K562 (cell line): ENCODE data around the gene TBC1D2B. TPM values are rescaled to one million over a fixed set of nuclear protein-coding genes. Genes with fewer than 3 reads are reported as not detected.

Source experiments
- ATAC-seq: fragments of 200-7000 bp; cut with Tn5 transposase; 3 replicates; pipeline ENCODE4 v1.9.1; 2020; ENCODE audit warnings: moderate library complexity
- BruUV-seq: library from RNA; stranded (reverse); fragments of 400-500 nt; replicated peaks from 2 replicates; lab custom pipeline; 2021; lab: Mats Ljungman, UMichigan
- CTCF ChIA-PET: fragments of 300-600 bp; formaldehyde crosslinking; extraction: SDS; loops from one replicate; lab custom pipeline; 2021; ENCODE audit warnings: low intra/inter-chr PET ratio; lab: Yijun Ruan, JAX
- POLR2A ChIA-PET: fragments of 300-600, 350-650 bp; sonication (Branson Sonifier 250); formaldehyde crosslinking; extraction: SDS; loops from one replicate; lab custom pipeline; 2021; ENCODE audit warnings: antibody characterized with exemption, inconsistent platforms; lab: Yijun Ruan, JAX
- DNase-seq, 4 experiments: peaks; one replicate each; pipeline versions ENCODE4 v3.0.0 to v3.0.0-alpha.2; 2011 to 2018; ENCODE audit warnings: low spot score in 3 of 4, mixed read lengths in 3 of 4; ENCODE audit errors: extremely low read depth in 1 of 4
- FAIRE-seq: peaks from 2 replicates; lab custom pipeline; 2011; peaks lifted over from hg19 to GRCh38; lab: Jason Lieb, UNC
- H2AFZ ChIP-seq: 2 replicates; pipeline ENCODE4 v1.6.0; 2011; ENCODE audit warnings: low read depth, low read length, control low read depth, inconsistent platforms
- H3K27ac ChIP-seq: fragments of 200-600 bp; 3 replicates; pipeline ENCODE4 v1.8.0; 2011; ENCODE audit warnings: low read depth, mild to moderate bottlenecking, control low read depth, inconsistent platforms, low read length, moderate library complexity, mixed read lengths; ENCODE audit errors: extremely low read depth
- H3K27me3 ChIP-seq, 2 experiments: fragments of 300-600 bp in 1 of 2; 2 replicates in 1 of 2; 3 replicates in 1 of 2; pipeline versions ENCODE4 v1.6.0 to v1.8.0; 2011; ENCODE audit warnings: inconsistent platforms in 2 of 2, low read length in 2 of 2, mild to moderate bottlenecking in 1 of 2, mixed read lengths in 1 of 2, moderate library complexity in 1 of 2; ENCODE audit not compliant: control insufficient read depth in 2 of 2, insufficient read depth in 2 of 2
- H3K36me3 ChIP-seq: fragments of 300-600 bp; 3 replicates; pipeline ENCODE4 v1.8.0; 2011; ENCODE audit warnings: mild to moderate bottlenecking, low read length, inconsistent platforms; ENCODE audit not compliant: control insufficient read depth, insufficient read depth
- H3K4me1 ChIP-seq, 2 experiments: fragments of 200-600 bp in 1 of 2; replicated peaks in 1 of 2; 2 replicates in 1 of 2; 3 replicates in 1 of 2; pipeline versions ENCODE4 v1.5.1 to v1.8.0; 2011; ENCODE audit warnings: inconsistent platforms in 2 of 2, low read length in 2 of 2, mild to moderate bottlenecking in 1 of 2, mixed read lengths in 1 of 2, moderate library complexity in 1 of 2; ENCODE audit not compliant: control insufficient read depth in 2 of 2, insufficient read depth in 2 of 2
- H3K4me2 ChIP-seq: 2 replicates; pipeline ENCODE4 v1.6.1; 2011; ENCODE audit warnings: low read length, control low read depth, inconsistent platforms, mixed read lengths; ENCODE audit not compliant: insufficient read depth
- H3K4me3 ChIP-seq: fragments of 200-600 bp; sonication (generic), shearing (Covaris generic); 2 replicates; pipeline ENCODE4 v1.5.1; 2016; ENCODE audit warnings: control low read depth, inconsistent platforms
- H3K79me2 ChIP-seq: fragments of 200-600 bp; 3 replicates; pipeline ENCODE4 v1.8.0; 2011; ENCODE audit warnings: low read length, inconsistent platforms; ENCODE audit not compliant: control insufficient read depth, insufficient read depth
- H3K9ac ChIP-seq, 2 experiments: 2 replicates each; pipeline versions ENCODE4 v1.6.0 to v1.6.1; 2011; ENCODE audit warnings: low read depth in 2 of 2, low read length in 2 of 2, control low read depth in 1 of 2, inconsistent platforms in 1 of 2, mild to moderate bottlenecking in 1 of 2, mixed read lengths in 1 of 2; ENCODE audit not compliant: insufficient read depth in 1 of 2
- H3K9me1 ChIP-seq: one replicate; pipeline ENCODE4 v1.6.0; 2011; ENCODE audit warnings: inconsistent platforms, mild to moderate bottlenecking, low read length, moderate library complexity; ENCODE audit not compliant: control insufficient read depth, insufficient read depth
- H3K9me3 ChIP-seq: replicated peaks from 2 replicates; pipeline ENCODE4 v1.5.1; 2011; ENCODE audit warnings: low read depth, low read length, inconsistent platforms; ENCODE audit not compliant: control insufficient read depth, insufficient read depth
- H4K20me1 ChIP-seq: replicated peaks from 2 replicates; pipeline ENCODE4 v1.6.1; 2011; ENCODE audit warnings: low read length, inconsistent platforms, mixed read lengths; ENCODE audit not compliant: control insufficient read depth, insufficient read depth
- CTBP1 ChIP-seq: fragments of 450-650 bp; IDR thresholded peaks from 2 replicates; pipeline ENCODE4 v1.6.1; 2016; ENCODE audit warnings: borderline replicate concordance
- ELK3 ChIP-seq: fragments of 450-650 bp; formaldehyde crosslinking; IDR thresholded peaks from 2 replicates; pipeline ENCODE4 v1.4.0; 2020; ENCODE audit warnings: mild to moderate bottlenecking
- GABPA ChIP-seq: fragments of 200-800 bp; sonication (Bioruptor generic); conservative IDR thresholded peaks from 2 replicates; pipeline ENCODE4 v1.6.1; 2016; ENCODE audit warnings: low read depth, missing genetic modification characterization, missing compliant biosample characterization
- MAFG ChIP-seq: fragments of 450-650 bp; conservative IDR thresholded peaks from 2 replicates; pipeline ENCODE4 v1.6.1; 2016; ENCODE audit warnings: missing genetic modification characterization, missing compliant biosample characterization
- MXI1 ChIP-seq: IDR thresholded peaks from 2 replicates; pipeline ENCODE4 v1.6.1; 2011; ENCODE audit warnings: low read depth, mild to moderate bottlenecking, improper control_type of control experiment, low read length
- XRCC4 ChIP-seq: IDR thresholded peaks from one replicate; pipeline ENCODE4 v1.6.1; 2011; ENCODE audit not compliant: insufficient read depth, insufficient read length; ENCODE audit errors: extremely low read depth
- YBX1 ChIP-seq: fragments of 450-650 bp; IDR thresholded peaks from 2 replicates; pipeline ENCODE4 v1.7.1; 2016; ENCODE audit warnings: mild to moderate bottlenecking
- ZFP30 ChIP-seq: fragments of 250-450 bp; sonication (Bioruptor Pico); IDR thresholded peaks from 2 replicates; pipeline ENCODE4 v1.8.0; 2022; ENCODE audit warnings: moderate library complexity, mild to moderate bottlenecking, inconsistent platforms, borderline replicate concordance
- ZNF232 ChIP-seq: sonication (generic); formaldehyde crosslinking; IDR thresholded peaks from 2 replicates; pipeline ENCODE4 v1.8.0; 2022; ENCODE audit warnings: mild to moderate bottlenecking, missing genetic modification reagents
- WGBS: fragments of 100-300 bp; shearing (Covaris generic); methylation state at CpG from one replicate; pipeline ENCODE4 v1.1.6; 2016; ENCODE audit warnings: low coverage, mixed read lengths; ENCODE audit not compliant: insufficient coverage; ENCODE audit errors: missing lambda C conversion rate; 5-methylcytosine and 5-hydroxymethylcytosine counted together
- in situ Hi-C: fragments of 300-500 bp; cut with MboI; formaldehyde crosslinking; loops from 4 replicates; pipeline ENCODE4 v1.15.0; 2018; ENCODE audit warnings: inconsistent platforms, mixed read lengths
- intact Hi-C: fragments of 100-400 bp; cut with micrococcal nuclease; formaldehyde crosslinking; loops from 2 replicates; pipeline ENCODE4 v1.14.2; 2022
- polyA plus RNA-seq, 8 experiments: library from polyadenylated mRNA; depleted of rRNA in 4 of 8; stranded (reverse) in 5 of 8; unstranded in 3 of 8; fragments of >200 nt; fragmentation: Nextera tagmentation in 2 of 8; fragmentation: Illumina TruSeq in 1 of 8; extraction: Ambion mirVana in 2 of 8; extraction: Trizol in 1 of 8; gene quantifications; 2 replicates each; pipeline versions ENCODE4 v1.2.1 to v1.2.3, GENCODE V29; 2011 to 2014; ENCODE audit warnings: inconsistent platforms in 1 of 8, missing spikeins in 1 of 8
- total RNA-seq, 7 experiments: library from RNA; depleted of rRNA in 6 of 7; stranded (reverse); fragments of >200 nt in 6 of 7; fragmentation: Illumina TruSeq in 2 of 7; extraction: Trizol in 2 of 7; gene quantifications; 2 replicates each; pipeline versions ENCODE4 v1.2.1 to v1.2.3, GENCODE V29; 2011 to 2021; ENCODE audit warnings: low replicate concordance in 1 of 7

TBC1D2B gene
- total and polyA plus RNA-seq, 9 of the 15 experiments (the other 6 are each of a cell fraction or from before 2014, with no cell fraction given), result 0.15 to 16.3 (median 8.9) TPM

- TF ChIP-seq CTBP1 (no peak), MAFG (tag) (no peak), GABPA (tag) (0 out of 2 replicates have a peak, but pooled peaks have one; percentile 19), ZNF232 (CRISPR knock-in tag) (no peak), YBX1 (no peak), XRCC4 (no peak), MXI1 (no peak), ZFP30 (CRISPR knock-in tag) (no peak), ELK3 (CRISPR knock-in tag) (no peak)
- in situ Hi-C loops (no loop called here), intact Hi-C loops (no loop called here)
- H3K9me3 ChIP-seq, result no peaks in the 10 kb centered on the region
- ATAC-seq (no peak), DNase-seq (no peak), FAIRE-seq (no peak)
- no peaks in the 10 kb centered on the region for H3K79me2 ChIP-seq
- H3K4me2 ChIP-seq, result no peak overlapping the region
- no peak overlapping the region for H3K4me3 ChIP-seq
- 0 out of 2 replicates have a peak, but pooled peaks cover 6% of the 10 kb centered on the region for H4K20me1 ChIP-seq
- POLR2A ChIA-PET, result interaction anchor here (0.6 kb wide), 1 partner anchor 135 kb away, joined by 3 read pairs; no protein-coding TSS in a partner anchor
- no peaks in the 10 kb centered on the region for H3K27me3 ChIP-seq
- H3K27ac ChIP-seq, result no peak overlapping the region
- H2AFZ ChIP-seq, result no peak overlapping the region
- CTCF ChIA-PET, result interaction anchor here (0.6 kb wide), 1 partner anchor 35 kb away, joined by 3 read pairs; no protein-coding TSS in a partner anchor
- H3K36me3 ChIP-seq, result no peaks in the 10 kb centered on the region
- H3K9me1 ChIP-seq, result no peaks in the 10 kb centered on the region
- WGBS, result 65% methylated on average over 4 of the region's 4 CpGs
- peaks cover 0 to 7% of the 10 kb centered on the region in 2 experiments; a peak in 2 of 5 replicates for H3K4me1 ChIP-seq
- no peak overlapping the region; a peak in 1 of 4 replicates for H3K9ac ChIP-seq
- BruUV-seq, result no TSS peak
Measured at GRCh38 chr15:78104119-78104479, 26.6 kb upstream of the TBC1D2B start.
